Measurements from ENCODE around the gene MEX3D.

Gene MEX3D

DNA sequence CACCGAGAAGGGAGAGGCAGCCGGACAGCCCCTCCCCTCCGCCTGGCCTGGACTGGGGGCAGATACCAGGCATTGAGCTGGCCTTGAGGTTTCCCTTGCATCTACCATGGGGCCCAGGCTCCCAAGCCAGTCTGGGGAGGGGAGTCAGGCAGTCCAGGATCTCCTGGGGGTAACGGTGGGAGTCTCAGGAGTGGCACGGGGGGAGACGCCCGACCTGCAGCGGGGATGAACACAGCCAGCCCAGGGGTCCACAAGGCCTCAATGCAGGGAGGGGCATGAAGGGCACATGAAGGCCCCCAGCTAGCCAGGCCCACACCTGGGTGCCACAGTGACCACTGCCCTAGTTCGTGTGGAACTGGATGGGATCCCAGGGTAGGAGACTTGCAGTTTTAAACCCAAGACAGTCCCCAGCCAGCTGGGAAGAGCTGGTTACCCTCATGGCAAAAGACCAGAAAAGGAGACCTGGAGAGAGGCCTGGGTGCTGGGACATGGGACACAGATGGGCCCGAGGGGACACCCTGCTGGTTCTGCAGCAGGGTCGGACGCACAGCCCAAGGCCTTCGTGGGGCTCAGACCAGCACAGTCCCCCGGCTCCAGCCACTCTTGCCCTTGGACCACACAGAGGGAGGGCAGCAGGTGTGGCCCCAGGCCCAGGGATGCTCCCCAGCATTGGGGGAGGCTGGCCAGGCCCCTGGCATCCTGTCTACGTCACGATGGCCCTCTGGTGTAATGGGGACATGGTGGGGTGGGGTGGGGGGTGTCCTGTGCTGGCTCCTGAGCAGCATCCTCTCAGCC, 41.8 kb upstream of the MEX3D start:
- H3K79me2 ChIP-seq (ENCODE audit: insufficient read depth, low read length): peaks cover 3% of the 10 kb centered on the region
- no peaks in the 10 kb centered on the region for H3K27me3 ChIP-seq (ENCODE audit: insufficient read depth, low read length, poor library complexity, severe bottlenecking)
- H2AFZ ChIP-seq (ENCODE audit: low read length): no peak overlapping the region
- no peaks in the 10 kb centered on the region for H3K9me2 ChIP-seq (replicated peaks; ENCODE audit: low read depth, low read length)
- TF ChIP-seq, protein P1, sequence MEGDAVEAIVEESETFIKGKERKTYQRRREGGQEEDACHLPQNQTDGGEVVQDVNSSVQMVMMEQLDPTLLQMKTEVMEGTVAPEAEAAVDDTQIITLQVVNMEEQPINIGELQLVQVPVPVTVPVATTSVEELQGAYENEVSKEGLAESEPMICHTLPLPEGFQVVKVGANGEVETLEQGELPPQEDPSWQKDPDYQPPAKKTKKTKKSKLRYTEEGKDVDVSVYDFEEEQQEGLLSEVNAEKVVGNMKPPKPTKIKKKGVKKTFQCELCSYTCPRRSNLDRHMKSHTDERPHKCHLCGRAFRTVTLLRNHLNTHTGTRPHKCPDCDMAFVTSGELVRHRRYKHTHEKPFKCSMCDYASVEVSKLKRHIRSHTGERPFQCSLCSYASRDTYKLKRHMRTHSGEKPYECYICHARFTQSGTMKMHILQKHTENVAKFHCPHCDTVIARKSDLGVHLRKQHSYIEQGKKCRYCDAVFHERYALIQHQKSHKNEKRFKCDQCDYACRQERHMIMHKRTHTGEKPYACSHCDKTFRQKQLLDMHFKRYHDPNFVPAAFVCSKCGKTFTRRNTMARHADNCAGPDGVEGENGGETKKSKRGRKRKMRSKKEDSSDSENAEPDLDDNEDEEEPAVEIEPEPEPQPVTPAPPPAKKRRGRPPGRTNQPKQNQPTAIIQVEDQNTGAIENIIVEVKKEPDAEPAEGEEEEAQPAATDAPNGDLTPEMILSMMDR (conservative IDR thresholded peaks at IDR 0.05; ENCODE audit: low read length): no peak
- no peak for TF ChIP-seq EZH2phosphoT487 (IDR thresholded peaks at IDR 0.05; ENCODE audit: borderline replicate concordance)
- H3K9me3 ChIP-seq (ENCODE audit: insufficient read depth, low read depth, low read length): no peaks in the 10 kb centered on the region
- H3K9ac ChIP-seq (ENCODE audit: low read depth, low read length, poor library complexity, severe bottlenecking): no peak overlapping the region
- H3K36me3 ChIP-seq (ENCODE audit: insufficient read depth, low read length): peaks cover 52% of the 10 kb centered on the region; the same call in 1 of the 2 replicates
- peaks cover 5% of the 10 kb centered on the region for H3K4me1 ChIP-seq (ENCODE audit: insufficient read depth, low read length, poor library complexity, severe bottlenecking)
- peaks cover 6% of the 10 kb centered on the region for H4K20me1 ChIP-seq (ENCODE audit: insufficient read depth, low read length, poor library complexity, severe bottlenecking)
- no peak overlapping the region for H3K4me3 ChIP-seq (ENCODE audit: low read length, poor library complexity, severe bottlenecking)
- peaks cover 6% of the 10 kb centered on the region; the same call in 1 of the 2 replicates for H3F3A ChIP-seq (ENCODE audit: low read depth)
- H3K4me2 ChIP-seq (ENCODE audit: low read depth, low read length, poor library complexity, severe bottlenecking): no peak overlapping the region

- TF ChIP-seq EZH2phosphoT487 (IDR thresholded peaks at IDR 0.05; ENCODE audit: borderline replicate concordance): no peak
- TF ChIP-seq, protein P1 (conservative IDR thresholded peaks at IDR 0.05; ENCODE audit: low read length): no peak
- peaks cover 12% of the 10 kb centered on the region for H3K79me2 ChIP-seq (ENCODE audit: insufficient read depth, low read length)
- H4K20me1 ChIP-seq (ENCODE audit: insufficient read depth, low read length, poor library complexity, severe bottlenecking): peaks cover 10% of the 10 kb centered on the region
- no peak overlapping the region for H3K4me2 ChIP-seq (ENCODE audit: low read depth, low read length, poor library complexity, severe bottlenecking)
- H3K9me2 ChIP-seq (replicated peaks; ENCODE audit: low read depth, low read length): no peaks in the 10 kb centered on the region
- H3F3A ChIP-seq (ENCODE audit: low read depth): peaks cover 6% of the 10 kb centered on the region; the same call in 1 of the 2 replicates
- peaks cover 7% of the 10 kb centered on the region for H3K4me1 ChIP-seq (ENCODE audit: insufficient read depth, low read length, poor library complexity, severe bottlenecking)
- no peak overlapping the region for H2AFZ ChIP-seq (ENCODE audit: low read length)
- H3K27me3 ChIP-seq (ENCODE audit: insufficient read depth, low read length, poor library complexity, severe bottlenecking): no peaks in the 10 kb centered on the region
- H3K4me3 ChIP-seq (ENCODE audit: low read length, poor library complexity, severe bottlenecking): no peak overlapping the region
- H3K9ac ChIP-seq (ENCODE audit: low read depth, low read length, poor library complexity, severe bottlenecking): no peak overlapping the region
- no peaks in the 10 kb centered on the region for H3K9me3 ChIP-seq (ENCODE audit: insufficient read depth, low read depth, low read length)
- peaks cover 44% of the 10 kb centered on the region; the same call in 1 of the 2 replicates for H3K36me3 ChIP-seq (ENCODE audit: insufficient read depth, low read length)
These were observed 40.9 kb upstream of the MEX3D start for GRCh38 chr19:1609103-1609396.

DNA sequence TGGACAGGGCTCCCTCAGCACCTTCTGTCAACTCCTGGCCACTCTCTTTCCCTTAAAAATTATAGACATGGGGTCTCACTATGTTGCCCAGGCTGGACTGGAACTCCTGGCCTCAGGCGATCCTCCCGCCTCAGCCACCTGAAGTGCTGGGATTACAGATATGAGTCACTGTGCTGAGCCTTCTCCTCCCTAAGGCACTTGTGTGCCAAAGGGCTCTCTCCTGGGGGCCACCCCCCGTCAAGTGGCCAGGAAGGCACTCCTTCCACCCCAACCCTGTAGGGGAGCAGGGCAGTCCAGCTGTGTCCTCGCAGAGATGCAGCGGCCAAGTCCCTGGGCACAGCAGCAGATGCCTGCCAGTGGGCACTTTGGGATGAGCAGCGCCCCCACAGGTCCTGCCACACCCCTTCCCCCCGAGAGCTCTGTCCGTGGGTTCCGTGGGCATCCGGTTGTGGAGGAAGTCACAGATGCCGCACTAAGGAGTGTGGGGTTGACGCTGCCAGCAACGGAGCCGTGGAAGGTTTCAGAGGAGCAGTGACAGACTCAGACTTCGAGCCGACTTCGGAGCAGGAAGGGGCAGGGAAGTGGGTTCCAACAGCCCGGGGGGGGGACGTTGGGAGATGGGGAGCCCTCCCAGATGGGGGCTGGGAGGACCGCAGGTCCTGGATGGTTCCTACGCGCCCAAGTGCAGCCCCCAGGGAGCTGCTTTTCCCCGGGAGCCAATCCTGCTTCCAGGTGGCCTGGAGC, 40.4 kb upstream of the MEX3D start:
- TF ChIP-seq EZH2phosphoT487 (IDR thresholded peaks at IDR 0.05; ENCODE audit: borderline replicate concordance): no peak
- TF ChIP-seq, protein P1 (conservative IDR thresholded peaks at IDR 0.05; ENCODE audit: low read length): no peak
- Histone ChIP-seq H3K9ac (ENCODE audit: low read depth, low read length, poor library complexity, severe bottlenecking) (no peak overlapping the region), H2AFZ (ENCODE audit: low read length) (no peak overlapping the region), H3K4me2 (ENCODE audit: low read depth, low read length, poor library complexity, severe bottlenecking) (no peak overlapping the region), H3K9me3 (ENCODE audit: insufficient read depth, low read depth, low read length) (no peaks in the 10 kb centered on the region), H3K36me3 (ENCODE audit: insufficient read depth, low read length) (peaks cover 39% of the 10 kb centered on the region; the same call in 1 of the 2 replicates), H3K79me2 (ENCODE audit: insufficient read depth, low read length) (peaks cover 17% of the 10 kb centered on the region), H3K9me2 (replicated peaks; ENCODE audit: low read depth, low read length) (no peaks in the 10 kb centered on the region), H3K4me3 (ENCODE audit: low read length, poor library complexity, severe bottlenecking) (no peak overlapping the region), H3K4me1 (ENCODE audit: insufficient read depth, low read length, poor library complexity, severe bottlenecking) (peaks cover 8% of the 10 kb centered on the region), H3F3A (ENCODE audit: low read depth) (peaks cover 6% of the 10 kb centered on the region; the same call in 1 of the 2 replicates), H4K20me1 (ENCODE audit: insufficient read depth, low read length, poor library complexity, severe bottlenecking) (peaks cover 5% of the 10 kb centered on the region), H3K27me3 (ENCODE audit: insufficient read depth, low read length, poor library complexity, severe bottlenecking) (no peaks in the 10 kb centered on the region)

Data from Loucy (cell line).